Measurements from ENCODE around the gene SRPK3.
A peak's percentile ranks its signal among the peaks of the same experiment; 100 is the strongest.

Gene SRPK3

DNA sequence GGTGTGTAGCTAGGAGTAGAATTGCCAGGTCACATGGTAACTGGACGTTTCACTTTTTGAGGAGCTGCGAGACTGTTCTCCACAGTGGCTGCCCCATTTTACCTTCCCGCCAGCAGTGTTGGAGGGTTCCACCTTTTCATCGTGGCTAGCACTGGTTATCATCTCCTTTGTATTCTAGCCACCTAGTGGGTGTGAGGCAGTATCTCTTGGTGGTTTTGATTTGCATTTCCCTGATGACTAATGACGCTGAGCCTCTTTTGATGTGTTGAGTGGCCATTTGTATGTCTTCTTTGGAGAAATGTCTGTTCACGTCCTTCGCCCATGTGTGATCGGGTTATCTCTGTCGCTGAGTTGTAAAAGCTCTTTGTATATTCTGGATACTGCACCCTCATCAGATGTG, 45.6 kb upstream of the SRPK3 start:
- peak in 2 of 3 donors; percentile 15 to 18 for DNase-seq
- ChIA-PET CTCF (interaction anchor here (1.6 kb wide), 1 partner anchor 9 kb away, joined by 6 read pairs; no protein-coding TSS in a partner anchor), POLR2A (no interaction called here)
- H3K4me1 ChIP-seq (ENCODE audit: control extremely low read depth in 1 of 4, control insufficient read depth in 4 of 4, insufficient read depth in 4 of 4, low read length in 3 of 4): peaks cover 0 to 3% (median 0%) of the 10 kb centered on the region in 4 experiments
- WGBS (ENCODE audit: insufficient coverage): 93% methylated on average over 6 of the region's 9 CpGs
- no peaks in the 10 kb centered on the region for H3K27me3 ChIP-seq (replicated peaks in 2 of 5; ENCODE audit: control insufficient read depth in 4 of 5, insufficient read depth in 5 of 5, low read length in 4 of 5)
- H3K4me3 ChIP-seq (ENCODE audit: control insufficient read depth in 1 of 7, extremely low read depth in 1 of 7, insufficient read depth in 4 of 7, low read depth in 2 of 7, low read length in 6 of 7): no peak overlapping the region
- H3K27ac ChIP-seq (ENCODE audit: insufficient read depth in 1 of 2, low read depth in 1 of 2, low read length in 2 of 2, poor library complexity in 1 of 2, severe bottlenecking in 2 of 2): no peak overlapping the region
- peaks cover 0 to 4% (median 0%) of the 10 kb centered on the region in 4 experiments for H3K36me3 ChIP-seq (ENCODE audit: control insufficient read depth in 4 of 4, insufficient read depth in 4 of 4, low read length in 3 of 4)
- peaks cover 0 to 12% (median 0%) of the 10 kb centered on the region in 5 experiments for H3K9me3 ChIP-seq (ENCODE audit: control extremely low read depth in 1 of 5, control insufficient read depth in 4 of 5, insufficient read depth in 2 of 5, low read depth in 1 of 5, low read length in 4 of 5)

DNA sequence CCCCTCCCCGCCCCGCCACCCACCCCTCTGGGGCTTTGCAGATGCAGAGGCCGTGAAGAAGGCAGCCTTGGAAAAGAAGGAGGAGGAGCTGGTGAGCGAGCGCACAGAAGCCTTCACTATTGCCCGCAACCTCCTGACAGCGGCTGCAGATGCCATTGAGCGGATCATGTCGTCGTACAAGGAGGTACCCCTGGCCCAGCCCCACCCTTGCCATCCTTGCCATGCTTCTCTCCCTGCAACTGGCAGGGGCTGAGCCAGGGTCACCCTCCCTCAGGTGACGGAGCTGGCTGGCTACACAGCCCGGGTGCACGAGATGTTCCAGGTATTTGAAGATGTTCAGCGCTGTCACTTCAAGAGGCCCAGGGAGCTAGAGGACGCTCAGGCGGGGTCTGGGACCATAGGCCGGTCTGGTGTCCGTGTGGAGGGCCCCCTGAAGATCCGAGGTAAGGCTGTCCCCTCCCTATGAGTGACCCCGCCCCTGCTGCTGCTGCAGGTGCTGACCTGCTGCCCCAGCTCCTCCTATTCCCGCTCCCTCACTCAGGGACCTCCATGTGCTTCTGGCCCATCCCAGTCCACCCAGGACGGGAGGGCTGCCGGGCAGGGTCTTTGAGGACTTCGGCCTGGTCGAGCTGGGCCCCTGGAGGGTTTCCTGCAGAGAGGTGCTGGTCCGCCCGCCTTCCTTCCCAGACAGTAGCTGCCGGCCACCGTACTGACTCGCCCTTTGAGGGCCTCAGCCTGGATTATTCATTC, 44.6 kb upstream of the SRPK3 start:
- CTCF ChIA-PET: interaction anchor here (0.6 to 1.6 kb wide), 2 partner anchors 10 to 193 kb away, joined by 3 to 6 read pairs; no protein-coding TSS in a partner anchor
- Histone ChIP-seq H3K27ac (ENCODE audit: insufficient read depth in 1 of 2, low read depth in 1 of 2, low read length in 2 of 2, poor library complexity in 1 of 2, severe bottlenecking in 2 of 2) (no peak overlapping the region), H3K4me1 (ENCODE audit: control extremely low read depth in 1 of 4, control insufficient read depth in 4 of 4, insufficient read depth in 4 of 4, low read length in 3 of 4) (peaks cover 0 to 4% (median 0%) of the 10 kb centered on the region in 4 experiments), H3K36me3 (ENCODE audit: control insufficient read depth in 4 of 4, insufficient read depth in 4 of 4, low read length in 3 of 4) (peaks cover 0 to 4% (median 0%) of the 10 kb centered on the region in 4 experiments), H3K9me3 (ENCODE audit: control extremely low read depth in 1 of 5, control insufficient read depth in 4 of 5, insufficient read depth in 2 of 5, low read depth in 1 of 5, low read length in 4 of 5) (peaks cover 0 to 12% (median 0%) of the 10 kb centered on the region in 5 experiments), H3K4me3 (ENCODE audit: control insufficient read depth in 1 of 7, extremely low read depth in 1 of 7, insufficient read depth in 4 of 7, low read depth in 2 of 7, low read length in 6 of 7) (no peak overlapping the region), H3K27me3 (replicated peaks in 2 of 5; ENCODE audit: control insufficient read depth in 4 of 5, insufficient read depth in 5 of 5, low read length in 4 of 5) (no peaks in the 10 kb centered on the region)
- POLR2A ChIA-PET: interaction anchor here (0.6 kb wide), 1 partner anchor 19 kb away, joined by 4 read pairs; no protein-coding TSS in a partner anchor
- 91% methylated on average over 25 of the region's 30 CpGs for WGBS (ENCODE audit: insufficient coverage)
- DNase-seq: no peak

DNA sequence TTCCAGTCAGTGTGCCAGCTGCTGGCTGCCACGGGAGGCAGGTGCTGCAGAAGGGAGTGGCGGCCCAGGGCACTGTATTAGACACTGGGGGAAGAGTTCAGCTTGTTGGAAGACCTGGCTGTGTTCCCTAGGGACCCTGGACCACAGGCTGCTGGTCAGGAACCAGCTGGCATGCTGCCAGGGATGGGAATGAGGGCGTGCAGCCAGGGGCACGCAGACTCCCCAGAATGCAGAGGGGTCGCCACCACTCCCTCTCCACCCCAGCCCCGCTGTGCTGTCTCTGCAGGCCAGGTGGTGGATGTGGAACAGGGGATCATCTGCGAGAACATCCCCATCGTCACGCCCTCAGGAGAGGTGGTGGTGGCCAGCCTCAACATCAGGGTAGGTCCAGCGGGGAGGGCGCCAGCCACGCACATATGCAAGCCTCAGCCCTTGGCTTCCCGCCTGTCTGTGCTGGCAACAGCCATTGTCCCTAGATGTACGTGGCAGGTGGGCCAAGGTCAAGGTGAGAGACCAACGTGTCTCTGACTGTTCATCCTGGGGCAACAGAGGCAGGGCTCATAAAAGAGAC, 43.9 kb upstream of the SRPK3 start:
- Histone ChIP-seq H3K27me3 (replicated peaks in 2 of 5; ENCODE audit: control insufficient read depth in 4 of 5, insufficient read depth in 5 of 5, low read length in 4 of 5) (no peaks in the 10 kb centered on the region), H3K36me3 (ENCODE audit: control insufficient read depth in 4 of 4, insufficient read depth in 4 of 4, low read length in 3 of 4) (peaks cover 0 to 4% (median 0%) of the 10 kb centered on the region in 4 experiments), H3K9me3 (ENCODE audit: control extremely low read depth in 1 of 5, control insufficient read depth in 4 of 5, insufficient read depth in 2 of 5, low read depth in 1 of 5, low read length in 4 of 5) (peaks cover 0 to 7% (median 0%) of the 10 kb centered on the region in 5 experiments), H3K4me3 (ENCODE audit: control insufficient read depth in 1 of 7, extremely low read depth in 1 of 7, insufficient read depth in 4 of 7, low read depth in 2 of 7, low read length in 6 of 7) (no peak overlapping the region), H3K4me1 (ENCODE audit: control extremely low read depth in 1 of 4, control insufficient read depth in 4 of 4, insufficient read depth in 4 of 4, low read length in 3 of 4) (peaks cover 0 to 4% (median 0%) of the 10 kb centered on the region in 4 experiments), H3K27ac (ENCODE audit: insufficient read depth in 1 of 2, low read depth in 1 of 2, low read length in 2 of 2, poor library complexity in 1 of 2, severe bottlenecking in 2 of 2) (no peak overlapping the region)
- CTCF ChIA-PET: interaction anchor here (0.6 kb wide), 1 partner anchor 193 kb away, joined by 3 read pairs; no protein-coding TSS in a partner anchor
- WGBS (ENCODE audit: insufficient coverage): 91% methylated on average over 13 of the region's 15 CpGs
- DNase-seq: no peak
- POLR2A ChIA-PET: no interaction called here

DNA sequence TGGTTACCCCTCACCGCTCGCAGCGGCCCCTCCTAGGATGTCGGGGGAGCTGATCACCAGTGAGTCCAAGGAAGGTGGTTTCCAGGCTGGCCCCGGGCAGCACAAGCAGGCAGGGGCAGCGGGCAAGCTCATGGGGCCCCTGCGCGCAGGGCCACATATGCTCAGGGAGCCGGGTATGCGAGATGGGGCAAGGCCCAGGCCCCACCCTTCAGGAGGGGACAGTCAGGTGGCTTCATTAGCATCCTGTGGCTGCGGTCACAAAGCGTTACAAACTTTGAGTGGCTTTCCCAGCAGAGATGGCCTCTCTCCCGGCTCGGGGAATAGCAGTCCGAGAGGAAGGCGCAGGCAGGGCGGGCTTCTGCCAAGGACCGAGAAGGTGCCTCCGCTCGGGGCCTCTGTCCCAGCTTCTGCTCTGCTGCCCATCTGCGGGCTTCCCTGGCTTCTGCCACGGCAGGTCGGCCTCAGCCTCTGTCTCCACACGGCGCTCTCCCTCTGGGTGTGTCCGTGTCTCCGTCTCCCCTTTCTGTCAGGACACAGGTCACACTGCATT, 42.7 kb upstream of the SRPK3 start:
- Histone ChIP-seq H3K4me3 (ENCODE audit: control insufficient read depth in 1 of 7, extremely low read depth in 1 of 7, insufficient read depth in 4 of 7, low read depth in 2 of 7, low read length in 6 of 7) (no peak overlapping the region), H3K9me3 (ENCODE audit: control extremely low read depth in 1 of 5, control insufficient read depth in 4 of 5, insufficient read depth in 2 of 5, low read depth in 1 of 5, low read length in 4 of 5) (no peaks in the 10 kb centered on the region), H3K27ac (ENCODE audit: insufficient read depth in 1 of 2, low read depth in 1 of 2, low read length in 2 of 2, poor library complexity in 1 of 2, severe bottlenecking in 2 of 2) (no peak overlapping the region), H3K4me1 (ENCODE audit: control extremely low read depth in 1 of 4, control insufficient read depth in 4 of 4, insufficient read depth in 4 of 4, low read length in 3 of 4) (peaks cover 0 to 4% (median 0%) of the 10 kb centered on the region in 4 experiments), H3K36me3 (ENCODE audit: control insufficient read depth in 4 of 4, insufficient read depth in 4 of 4, low read length in 3 of 4) (peaks cover 0 to 4% (median 0%) of the 10 kb centered on the region in 4 experiments), H3K27me3 (replicated peaks in 2 of 5; ENCODE audit: control insufficient read depth in 4 of 5, insufficient read depth in 5 of 5, low read length in 4 of 5) (no peaks in the 10 kb centered on the region)
- ChIA-PET POLR2A (no interaction called here), CTCF (no interaction called here)
- 93% methylated on average over 18 of the region's 27 CpGs for WGBS (ENCODE audit: insufficient coverage)
- DNase-seq: no peak

DNA sequence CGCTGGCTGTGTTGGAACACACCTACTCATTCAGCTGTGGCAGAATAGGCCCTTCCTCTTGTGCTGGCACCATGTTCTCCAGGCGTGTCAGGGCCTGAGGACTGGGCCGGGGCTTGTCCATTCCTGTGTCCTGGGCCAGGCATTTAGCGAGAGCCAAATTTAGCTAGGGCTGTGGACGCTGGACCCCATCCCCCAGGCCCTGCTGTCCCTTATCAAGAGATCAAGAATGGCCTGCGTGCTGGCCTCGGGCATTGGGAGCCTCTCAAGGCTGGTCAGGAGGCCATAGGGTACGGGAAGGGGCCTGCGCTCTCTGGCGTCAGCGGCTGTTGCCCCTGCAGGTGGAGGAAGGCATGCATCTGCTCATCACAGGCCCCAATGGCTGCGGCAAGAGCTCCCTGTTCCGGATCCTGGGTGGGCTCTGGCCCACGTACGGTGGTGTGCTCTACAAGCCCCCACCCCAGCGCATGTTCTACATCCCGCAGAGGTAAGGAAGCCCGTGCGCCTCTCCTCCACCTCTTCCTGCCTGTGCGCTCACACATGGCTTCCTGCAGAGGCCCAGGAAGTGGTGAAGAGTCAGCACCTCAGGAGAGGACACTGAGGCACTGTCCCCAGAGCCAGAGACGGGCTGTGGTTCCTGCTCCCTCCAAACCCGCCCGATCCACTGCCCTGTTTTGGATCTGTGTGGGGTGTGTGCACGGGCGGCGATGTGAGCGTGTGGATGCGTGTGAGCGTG, 40.9 kb upstream of the SRPK3 start:
- no peak overlapping the region for H3K4me3 ChIP-seq (ENCODE audit: control insufficient read depth in 1 of 7, extremely low read depth in 1 of 7, insufficient read depth in 4 of 7, low read depth in 2 of 7, low read length in 6 of 7)

DNA sequence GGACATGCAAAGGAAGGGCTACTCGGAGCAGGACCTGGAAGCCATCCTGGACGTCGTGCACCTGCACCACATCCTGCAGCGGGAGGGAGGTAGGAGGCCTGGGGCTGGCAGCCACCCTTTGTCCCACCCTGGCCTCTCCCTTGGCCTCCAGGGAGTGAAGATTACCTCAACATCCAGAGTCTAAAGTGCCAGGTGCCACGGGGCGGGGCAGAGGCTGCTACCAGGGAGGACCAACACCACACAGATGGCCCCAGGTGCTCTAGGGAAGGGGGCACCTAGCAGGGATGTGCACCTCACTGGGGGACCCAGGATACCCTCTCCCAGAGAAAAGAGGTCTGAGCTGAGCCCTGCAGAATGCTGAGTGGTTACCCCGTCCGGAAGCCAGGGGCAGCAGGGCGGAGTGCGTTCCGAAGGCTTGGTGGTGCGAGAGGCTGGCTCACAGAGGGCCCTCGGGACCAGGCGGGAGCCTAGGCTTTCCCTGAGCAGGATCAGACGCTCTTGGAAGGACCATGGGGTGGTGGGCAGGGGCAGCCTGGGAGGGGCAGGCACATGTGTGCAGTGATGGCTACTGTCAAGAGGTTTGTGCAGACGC, 40.1 kb upstream of the SRPK3 start:
- CTCF ChIA-PET: no interaction called here
- Histone ChIP-seq H3K27me3 (replicated peaks in 2 of 5; ENCODE audit: control insufficient read depth in 4 of 5, insufficient read depth in 5 of 5, low read length in 4 of 5) (peaks cover 0 to 1% (median 0%) of the 10 kb centered on the region in 5 experiments), H3K27ac (ENCODE audit: insufficient read depth in 1 of 2, low read depth in 1 of 2, low read length in 2 of 2, poor library complexity in 1 of 2, severe bottlenecking in 2 of 2) (no peak overlapping the region), H3K9me3 (ENCODE audit: control extremely low read depth in 1 of 5, control insufficient read depth in 4 of 5, insufficient read depth in 2 of 5, low read depth in 1 of 5, low read length in 4 of 5) (no peaks in the 10 kb centered on the region), H3K4me1 (ENCODE audit: control extremely low read depth in 1 of 4, control insufficient read depth in 4 of 4, insufficient read depth in 4 of 4, low read length in 3 of 4) (peaks cover 0 to 4% (median 3%) of the 10 kb centered on the region in 4 experiments), H3K4me3 (ENCODE audit: control insufficient read depth in 1 of 7, extremely low read depth in 1 of 7, insufficient read depth in 4 of 7, low read depth in 2 of 7, low read length in 6 of 7) (no peak overlapping the region), H3K36me3 (ENCODE audit: control insufficient read depth in 4 of 4, insufficient read depth in 4 of 4, low read length in 3 of 4) (peaks cover 0 to 4% (median 0%) of the 10 kb centered on the region in 4 experiments)
- 87% methylated on average over 12 of the region's 16 CpGs for WGBS (ENCODE audit: insufficient coverage)
- no peak for DNase-seq
- POLR2A ChIA-PET: no interaction called here

More for the DNA sequence above, 40.9 kb upstream of the SRPK3 start:
- WGBS (ENCODE audit: insufficient coverage): 89% methylated on average over 23 of the region's 29 CpGs
- no peak for DNase-seq
- peaks cover 0 to 4% (median 0%) of the 10 kb centered on the region in 4 experiments for H3K36me3 ChIP-seq (ENCODE audit: control insufficient read depth in 4 of 4, insufficient read depth in 4 of 4, low read length in 3 of 4)
- H3K4me1 ChIP-seq (ENCODE audit: control extremely low read depth in 1 of 4, control insufficient read depth in 4 of 4, insufficient read depth in 4 of 4, low read length in 3 of 4): peaks cover 0 to 4% (median 1%) of the 10 kb centered on the region in 4 experiments
- POLR2A ChIA-PET: no interaction called here
- H3K9me3 ChIP-seq (ENCODE audit: control extremely low read depth in 1 of 5, control insufficient read depth in 4 of 5, insufficient read depth in 2 of 5, low read depth in 1 of 5, low read length in 4 of 5): no peaks in the 10 kb centered on the region
- CTCF ChIA-PET: no interaction called here
- H3K27me3 ChIP-seq (replicated peaks in 2 of 5; ENCODE audit: control insufficient read depth in 4 of 5, insufficient read depth in 5 of 5, low read length in 4 of 5): no peaks in the 10 kb centered on the region
- no peak overlapping the region for H3K27ac ChIP-seq (ENCODE audit: insufficient read depth in 1 of 2, low read depth in 1 of 2, low read length in 2 of 2, poor library complexity in 1 of 2, severe bottlenecking in 2 of 2)
